HG03139 (cell line): ENCODE data around the gene MTFR1L.
"Not testable (repeated sequence)": the region's sequence is repeated elsewhere in the genome, so short reads cannot be mapped to it uniquely, and the experiment has no call there.

Source experiments
- ATAC-seq: cut with Tn5 transposase; IDR thresholded peaks from one replicate; pipeline ENCODE4 v1.9.1; 2021; ENCODE audit not compliant: unreplicated experiment

Gene MTFR1L

GRCh38 chr1:25821630-25822091 is 1.9 kb downstream of the MTFR1L start:
- ATAC-seq, result no peak

- no peak for ATAC-seq
Measured at GRCh38 chr1:25825605-25826004, 5.9 kb downstream of the MTFR1L start.

GRCh38 chr1:25826571-25826970 is 6.8 kb downstream of the MTFR1L start:
- ATAC-seq, result no peak

GRCh38 chr1:25828491-25828890 is 8.7 kb downstream of the MTFR1L start:
- no peak for ATAC-seq

GRCh38 chr1:25829046-25829445 is 9.3 kb downstream of the MTFR1L start:
- ATAC-seq, result no peak

- no peak for ATAC-seq
Measured at GRCh38 chr1:25831569-25832196, 11.9 kb downstream of the MTFR1L start.

- ATAC-seq, result no peak
Measured at GRCh38 chr1:25832336-25833037, 12.7 kb downstream of the MTFR1L start.

GRCh38 chr1:25833158-25833557 is 13.4 kb downstream of the MTFR1L start:
- ATAC-seq, result no peak

- ATAC-seq, result no peak
Measured at GRCh38 chr1:25834894-25835293, 15.1 kb downstream of the MTFR1L start.

GRCh38 chr1:25836695-25837094 is 16.9 kb downstream of the MTFR1L start:
- ATAC-seq, result no peak

- no peak for ATAC-seq
Measured at GRCh38 chr1:25837262-25837875, 17.6 kb downstream of the MTFR1L start.

- not testable (repeated sequence) for ATAC-seq
Measured at GRCh38 chr1:25839808-25840207, 20.1 kb downstream of the MTFR1L start.

GRCh38 chr1:25843483-25843882 is 23.7 kb downstream of the MTFR1L start:
- ATAC-seq, result no peak

- ATAC-seq, result no peak
Measured at GRCh38 chr1:25844536-25845337, 25.0 kb downstream of the MTFR1L start.

- ATAC-seq, result no peak
Measured at GRCh38 chr1:25845664-25846063, 25.9 kb downstream of the MTFR1L start.

- ATAC-seq, result no peak
Measured at GRCh38 chr1:25847929-25848328, 28.2 kb downstream of the MTFR1L start.

- ATAC-seq, result no peak
Measured at GRCh38 chr1:25848531-25848930, 28.8 kb downstream of the MTFR1L start.

- no peak for ATAC-seq
Measured at GRCh38 chr1:25854554-25854953, 34.8 kb downstream of the MTFR1L start.

GRCh38 chr1:25856856-25857255 is 37.1 kb downstream of the MTFR1L start:
- no peak for ATAC-seq

GRCh38 chr1:25858494-25858893 is 38.7 kb downstream of the MTFR1L start:
- no peak for ATAC-seq
